Stimulated activated CD4-positive, alpha-beta T cell treated with anti-CD3 and anti-CD28 coated beads, Interleukin-4, amount 100 ng/mL, for 24 hours (primary cell): ENCODE results near the gene E4F1.

ENCODE experiments used
- DNase-seq: peaks from one replicate; pipeline ENCODE4 v3.0.0-alpha.2; 2020

Gene E4F1

DNA sequence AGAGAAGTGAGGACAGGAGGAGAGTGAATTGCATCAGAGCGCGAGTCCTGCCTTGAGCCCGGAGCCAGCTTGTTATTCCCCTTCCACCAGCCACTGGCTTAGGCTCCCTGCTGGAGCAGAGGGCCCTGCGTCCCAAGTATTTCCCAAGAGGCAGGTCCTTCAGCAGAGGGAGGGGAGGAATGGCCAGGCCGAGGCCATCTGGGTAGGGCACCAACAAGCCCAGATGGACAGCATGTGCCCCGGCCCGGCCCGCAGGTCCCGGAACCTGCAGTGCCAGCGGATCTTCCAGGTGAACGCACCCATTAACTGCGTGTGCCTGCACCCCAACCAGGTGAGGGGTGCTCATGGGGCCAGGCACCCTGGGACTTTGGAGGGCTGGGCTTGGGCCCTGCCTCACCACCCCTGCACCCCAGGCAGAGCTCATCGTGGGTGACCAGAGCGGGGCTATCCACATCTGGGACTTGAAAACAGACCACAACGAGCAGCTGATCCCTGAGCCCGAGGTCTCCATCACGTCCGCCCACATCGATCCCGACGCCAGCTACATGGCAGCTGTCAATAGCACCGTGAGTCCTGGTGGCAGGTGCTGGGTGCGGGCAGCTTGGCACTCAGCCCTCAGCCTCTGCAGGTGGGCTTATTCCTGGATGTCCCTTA, 16.5 kb upstream of the E4F1 start:
- no peak for DNase-seq

DNA sequence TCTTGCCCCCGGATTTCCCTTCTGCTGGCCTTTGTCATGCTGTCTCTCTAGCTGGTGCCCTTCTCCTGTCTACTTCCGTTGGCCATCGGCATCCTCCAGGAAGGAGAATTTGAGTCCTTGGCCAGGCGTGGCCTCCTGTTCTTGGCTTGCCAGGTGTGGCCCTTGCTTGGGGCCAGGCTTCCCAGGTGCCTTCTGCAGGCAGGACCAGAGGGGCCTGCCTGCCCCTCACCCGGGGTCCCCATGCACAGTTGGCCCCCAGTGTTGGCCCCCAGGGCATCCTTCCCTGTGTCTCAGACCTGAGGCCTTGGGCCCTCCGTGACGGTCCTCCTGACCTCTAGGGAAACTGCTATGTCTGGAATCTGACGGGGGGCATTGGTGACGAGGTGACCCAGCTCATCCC, 15.5 kb upstream of the E4F1 start:
- no peak for DNase-seq

- no peak for DNase-seq
Measured at GRCh38 chr16:2208308-2208707, 15.1 kb upstream of the E4F1 start.

DNA sequence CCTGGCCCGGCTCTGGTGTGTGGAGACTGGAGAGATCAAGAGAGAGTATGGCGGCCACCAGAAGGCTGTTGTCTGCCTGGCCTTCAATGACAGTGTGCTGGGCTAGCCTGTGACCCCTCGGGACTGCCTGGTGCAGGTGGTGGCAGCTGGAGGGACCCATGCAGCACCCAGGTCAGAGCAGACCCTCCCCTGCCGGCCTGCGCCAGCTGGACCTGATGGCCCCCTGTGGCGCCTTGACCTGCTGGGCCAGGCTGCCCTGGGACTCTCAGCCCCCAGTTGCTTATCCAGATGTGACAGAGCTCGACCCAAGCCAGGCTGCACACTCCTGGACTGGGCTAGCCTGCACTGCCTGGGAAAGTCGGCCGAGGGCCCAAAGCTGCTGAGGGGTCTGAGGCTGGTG, 14.6 kb upstream of the E4F1 start:
- no peak for DNase-seq

GRCh38 chr16:2209258-2210008, 14.0 kb upstream of the E4F1 start:
- no peak for DNase-seq

GRCh38 chr16:2210009-2210332, 13.4 kb upstream of the E4F1 start:
- DNase-seq = no peak

- DNase-seq = no peak
Measured at GRCh38 chr16:2210386-2211365, 12.7 kb upstream of the E4F1 start, which contains the start of gene BRICD5. Gene BRICD5 (minus strand): TSS chr16:2210863. CDS start chr16:2210833, 30 bp downstream.

DNA sequence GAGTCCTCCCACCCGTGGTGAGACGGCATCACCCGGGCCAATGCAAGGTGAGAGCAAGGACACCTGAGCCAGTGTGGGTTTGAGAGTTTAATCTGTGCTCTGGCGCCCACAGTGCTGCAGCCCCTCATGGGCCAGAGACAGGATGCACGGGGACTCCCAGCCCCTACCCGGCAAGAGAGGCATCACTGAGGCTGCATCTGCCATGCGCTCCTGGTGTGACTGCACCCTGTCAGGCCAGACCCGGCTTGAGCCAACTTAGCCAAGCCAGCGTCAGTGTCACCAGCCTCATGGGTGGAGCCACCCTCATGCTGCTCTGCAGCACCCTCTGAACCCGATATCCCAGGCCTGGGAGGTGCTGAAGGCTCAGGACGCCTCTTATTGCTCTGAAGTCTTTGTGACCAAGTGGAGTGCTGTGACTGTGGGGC, 11.5 kb upstream of the E4F1 start:
- DNase-seq = no peak

GRCh38 chr16:2212362-2213324, 10.7 kb upstream of the E4F1 start:
- DNase-seq = no peak

- DNase-seq = no peak
Measured at GRCh38 chr16:2213817-2214718, 9.3 kb upstream of the E4F1 start.

GRCh38 chr16:2214719-2214968, 8.7 kb upstream of the E4F1 start, which contains the start of gene PGP:
Gene PGP (minus strand): TSS chr16:2214840. CDS start chr16:2214777, 63 bp downstream.
- DNase-seq = no peak

DNA sequence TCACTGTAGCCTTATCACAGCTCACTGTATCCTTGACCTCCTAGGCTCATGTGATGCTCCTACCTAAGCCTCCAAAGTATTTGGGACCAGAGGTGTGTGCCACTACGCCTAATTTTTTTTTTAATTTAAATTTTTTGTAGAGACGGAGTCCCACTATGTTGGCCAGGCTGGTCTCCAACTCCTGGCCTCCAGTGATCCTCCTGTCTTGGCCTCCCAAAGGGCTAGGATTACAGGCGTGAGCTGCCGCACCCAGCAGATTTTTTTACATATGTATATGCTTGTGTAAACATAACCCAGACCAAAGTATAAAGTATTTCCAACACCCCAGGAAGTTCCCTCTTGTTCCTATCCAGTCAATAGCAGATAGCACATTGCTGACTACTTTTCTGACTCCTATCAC, 7.1 kb upstream of the E4F1 start:
- DNase-seq = no peak

- peak; percentile 29 for DNase-seq
Measured at GRCh38 chr16:2223942-2224486, 623 bp downstream of the E4F1 start.

GRCh38 chr16:2226245-2226793, 2.9 kb downstream of the E4F1 start:
- no peak for DNase-seq

GRCh38 chr16:2226918-2227317, 3.5 kb downstream of the E4F1 start:
- no peak for DNase-seq

- DNase-seq = no peak
Measured at GRCh38 chr16:2228161-2228824, 4.9 kb downstream of the E4F1 start.

DNA sequence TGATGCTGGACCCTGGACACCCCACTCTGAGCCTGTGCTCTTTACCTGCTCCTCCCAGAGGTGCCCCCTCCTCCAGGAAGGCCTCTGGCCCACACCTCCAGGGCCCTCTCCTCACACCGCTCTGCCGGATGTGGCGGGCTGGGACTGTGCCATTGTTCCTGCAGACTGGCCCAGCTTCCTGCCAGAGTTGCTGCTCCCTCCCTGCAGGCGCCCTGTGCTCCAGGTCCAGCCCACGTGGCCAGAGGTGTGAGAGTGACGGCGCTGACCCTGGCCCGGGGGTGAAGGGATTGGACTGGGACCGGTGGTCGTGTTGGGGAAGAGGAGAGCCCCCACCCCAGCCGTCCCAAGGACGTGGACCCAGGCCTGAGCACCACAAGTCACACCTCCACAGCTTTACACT, 5.7 kb downstream of the E4F1 start:
- DNase-seq = no peak

DNA sequence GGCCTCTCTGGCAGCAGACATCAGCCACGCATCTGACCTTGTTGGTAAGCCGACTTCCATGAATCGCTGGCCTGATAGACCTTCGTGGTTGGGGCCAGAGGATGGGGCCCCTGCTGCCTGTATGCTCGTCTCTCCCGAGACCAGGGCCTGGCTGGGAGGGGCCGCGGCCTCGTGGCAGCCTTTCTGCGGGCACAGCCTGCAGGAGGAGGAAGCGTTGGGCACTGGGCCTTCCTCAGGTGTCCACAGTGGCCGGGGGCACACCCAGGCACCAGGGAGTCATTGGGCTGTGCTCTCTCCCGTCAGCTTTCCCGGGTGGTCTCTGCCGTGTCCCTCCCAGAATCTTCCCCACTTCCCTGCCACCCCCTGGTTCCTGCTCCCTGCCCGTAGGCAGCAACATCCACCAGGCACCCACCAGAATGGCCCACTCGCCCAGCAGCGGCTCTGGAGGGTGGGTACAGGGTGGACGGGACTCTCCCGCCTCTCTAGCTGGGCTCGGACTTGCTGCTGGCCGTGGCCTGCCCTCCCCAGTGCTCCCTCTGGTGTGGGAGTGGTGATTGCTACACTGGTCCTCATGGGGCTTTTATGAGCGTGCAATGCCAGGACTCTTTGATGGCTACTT, 6.3 kb downstream of the E4F1 start:
- DNase-seq = no peak

DNA sequence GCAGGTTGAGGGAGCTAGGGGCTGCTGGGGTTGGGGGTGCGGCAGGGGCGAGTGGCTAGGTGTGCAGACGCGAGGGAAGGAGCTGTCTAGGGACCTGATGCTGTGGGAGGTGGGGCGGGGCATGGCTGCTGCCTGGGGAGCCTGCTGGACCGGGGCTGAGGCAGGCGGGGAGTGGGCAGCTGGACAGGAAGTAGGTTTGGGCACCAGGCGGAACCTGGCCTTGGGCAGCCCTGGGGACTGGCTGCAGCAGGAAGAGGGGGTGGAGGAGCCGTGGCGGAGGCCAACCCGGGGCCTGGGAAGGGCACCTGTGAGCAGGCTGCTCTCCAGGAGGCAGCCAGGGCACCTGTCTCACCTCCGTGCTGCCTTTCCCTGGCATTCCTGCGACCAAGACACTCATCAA, 7.0 kb downstream of the E4F1 start:
- no peak for DNase-seq
